ENCODE measurements around the gene RAVER2. TPM values are rescaled to one million over a fixed set of nuclear protein-coding genes. Genes with fewer than 3 reads are reported as not detected.

RAVER2 gene
- total and polyA plus RNA-seq, 2 donors (not counting 1 experiment from before 2014, with no cell fraction given), result 0.82 to 1.4 TPM

DNA sequence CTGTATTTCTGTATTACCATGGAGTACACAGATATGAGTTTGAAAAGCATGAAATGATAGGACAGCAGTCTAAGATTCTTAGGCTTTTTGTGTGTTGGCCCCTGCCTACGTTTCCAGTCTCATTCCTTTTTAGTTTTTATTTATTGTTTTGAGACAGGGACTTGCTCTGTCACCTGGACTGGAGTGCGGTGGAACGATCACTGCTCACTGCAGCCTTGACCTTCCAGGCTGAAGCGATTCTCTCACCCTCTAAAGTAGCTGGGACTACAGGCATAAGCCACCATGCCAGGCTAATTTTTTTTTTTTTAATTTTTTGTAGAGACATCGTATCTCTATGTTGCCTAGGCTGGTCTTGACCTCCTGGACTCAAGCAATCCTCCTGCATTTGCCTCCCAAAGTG lies 3.8 kb downstream of the RAVER2 start:
- no peak for TF ChIP-seq EZH2 (IDR thresholded peaks at IDR 0.05; ENCODE audit: borderline replicate concordance, insufficient read depth, low read depth, low read length, poor library complexity, severe bottlenecking)
- TF ChIP-seq, protein P1, sequence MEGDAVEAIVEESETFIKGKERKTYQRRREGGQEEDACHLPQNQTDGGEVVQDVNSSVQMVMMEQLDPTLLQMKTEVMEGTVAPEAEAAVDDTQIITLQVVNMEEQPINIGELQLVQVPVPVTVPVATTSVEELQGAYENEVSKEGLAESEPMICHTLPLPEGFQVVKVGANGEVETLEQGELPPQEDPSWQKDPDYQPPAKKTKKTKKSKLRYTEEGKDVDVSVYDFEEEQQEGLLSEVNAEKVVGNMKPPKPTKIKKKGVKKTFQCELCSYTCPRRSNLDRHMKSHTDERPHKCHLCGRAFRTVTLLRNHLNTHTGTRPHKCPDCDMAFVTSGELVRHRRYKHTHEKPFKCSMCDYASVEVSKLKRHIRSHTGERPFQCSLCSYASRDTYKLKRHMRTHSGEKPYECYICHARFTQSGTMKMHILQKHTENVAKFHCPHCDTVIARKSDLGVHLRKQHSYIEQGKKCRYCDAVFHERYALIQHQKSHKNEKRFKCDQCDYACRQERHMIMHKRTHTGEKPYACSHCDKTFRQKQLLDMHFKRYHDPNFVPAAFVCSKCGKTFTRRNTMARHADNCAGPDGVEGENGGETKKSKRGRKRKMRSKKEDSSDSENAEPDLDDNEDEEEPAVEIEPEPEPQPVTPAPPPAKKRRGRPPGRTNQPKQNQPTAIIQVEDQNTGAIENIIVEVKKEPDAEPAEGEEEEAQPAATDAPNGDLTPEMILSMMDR (IDR thresholded peaks at IDR 0.05), result no peak
- no peak overlapping the region for H3K4me3 Mint-ChIP-seq
- no peaks in the 10 kb centered on the region for H4K20me1 ChIP-seq (ENCODE audit: control insufficient read depth, insufficient read depth, low read length, poor library complexity, severe bottlenecking)
- CTCF ChIA-PET, result no interaction called here
- H3K27me3 Mint-ChIP-seq, result peaks cover 5% of the 10 kb centered on the region
- no peak overlapping the region for H3K4me3 ChIP-seq (ENCODE audit: control extremely low read depth in 1 of 5, extremely low read depth in 1 of 5, insufficient read depth in 1 of 5, low read depth in 2 of 5, low read length in 4 of 5)
- no peak for DNase-seq
- intact Hi-C loops (cut with micrococcal nuclease), result loop anchor here (10.0 kb wide), 1 partner anchor 316 kb away; no protein-coding TSS in a partner anchor
- POLR2A ChIA-PET, result no interaction called here
- no peak overlapping the region for H3K27ac ChIP-seq (ENCODE audit: low read length in 2 of 2)
- H3K79me2 ChIP-seq (ENCODE audit: control insufficient read depth, insufficient read depth, low read length), result no peaks in the 10 kb centered on the region
- no peak overlapping the region for H3K4me2 ChIP-seq (replicated peaks; ENCODE audit: low read depth, low read length, poor library complexity, severe bottlenecking)
- H3K27ac Mint-ChIP-seq, result no peak overlapping the region
- no peaks in the 10 kb centered on the region for H3K36me3 ChIP-seq (replicated peaks in 1 of 2; ENCODE audit: control extremely low read depth in 1 of 2, control insufficient read depth in 1 of 2, extremely low read depth in 1 of 2, insufficient read depth in 2 of 2, low read length in 1 of 2)
- 92% methylated on average over 4 of the region's 5 CpGs for WGBS (ENCODE audit: insufficient coverage)
- peaks cover 12 to 14% of the 10 kb centered on the region in 2 donors for H3K4me1 ChIP-seq (ENCODE audit: control insufficient read depth in 2 of 2, insufficient read depth in 2 of 2, low read length in 2 of 2)
- H3K27me3 ChIP-seq (replicated peaks in 1 of 4; ENCODE audit: control extremely low read depth in 1 of 4, control insufficient read depth in 3 of 4, insufficient read depth in 4 of 4, low read length in 3 of 4), result no peaks in the 10 kb centered on the region
- H3K9me3 ChIP-seq (ENCODE audit: control extremely low read depth in 1 of 3, control insufficient read depth in 2 of 3, insufficient read depth in 1 of 3, low read length in 2 of 3), result no peaks in the 10 kb centered on the region
- no peak for ATAC-seq (ENCODE audit: low read depth)
- H3K9me3 Mint-ChIP-seq (ENCODE audit: insufficient read depth), result no peaks in the 10 kb centered on the region
- peaks cover 16% of the 10 kb centered on the region for H3K4me1 Mint-ChIP-seq
- no peak overlapping the region for H2AFZ ChIP-seq (ENCODE audit: insufficient read depth, low read depth, low read length, poor library complexity, severe bottlenecking)
- H3K9ac ChIP-seq (ENCODE audit: low read length), result no peak overlapping the region

DNA sequence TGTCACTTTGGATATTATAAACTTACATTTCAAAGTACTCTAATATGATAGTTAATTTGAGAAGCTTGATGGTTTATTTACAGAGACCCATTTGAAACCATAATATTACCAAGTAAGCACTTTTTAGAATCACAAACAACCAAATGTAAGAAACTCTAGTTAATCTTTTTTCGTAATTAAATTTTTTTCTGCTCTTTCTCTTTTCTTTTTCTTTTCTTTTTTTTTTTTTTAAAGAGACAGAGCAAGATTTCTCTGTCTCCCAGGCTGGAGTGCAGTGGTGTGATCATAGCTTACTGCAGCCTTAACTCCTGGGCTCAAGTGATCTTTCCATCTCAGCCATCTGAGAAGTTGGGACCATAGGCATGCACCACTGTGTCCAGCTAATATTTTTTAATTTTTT lies 5.2 kb downstream of the RAVER2 start:
- H3K4me1 ChIP-seq (ENCODE audit: control insufficient read depth in 2 of 2, insufficient read depth in 2 of 2, low read length in 2 of 2), result peaks cover 7% of the 10 kb centered on the region in 2 donors
- no peak overlapping the region for H3K27ac ChIP-seq (ENCODE audit: low read length in 2 of 2)
- Mint-ChIP-seq H3K4me1 (peaks cover 10% of the 10 kb centered on the region), H3K27me3 (no peaks in the 10 kb centered on the region), H3K9me3 (ENCODE audit: insufficient read depth) (no peaks in the 10 kb centered on the region), H3K27ac (no peak overlapping the region), H3K4me3 (no peak overlapping the region)
- H3K4me2 ChIP-seq (replicated peaks; ENCODE audit: low read depth, low read length, poor library complexity, severe bottlenecking), result no peak overlapping the region
- H2AFZ ChIP-seq (ENCODE audit: insufficient read depth, low read depth, low read length, poor library complexity, severe bottlenecking), result no peak overlapping the region
- intact Hi-C loops (cut with micrococcal nuclease), result no loop called here
- H3K4me3 ChIP-seq (ENCODE audit: control extremely low read depth in 1 of 5, extremely low read depth in 1 of 5, insufficient read depth in 1 of 5, low read depth in 2 of 5, low read length in 4 of 5), result no peak overlapping the region
- POLR2A ChIA-PET, result no interaction called here
- no peak for ATAC-seq (ENCODE audit: low read depth)
- H3K79me2 ChIP-seq (ENCODE audit: control insufficient read depth, insufficient read depth, low read length), result no peaks in the 10 kb centered on the region
- CTCF ChIA-PET, result no interaction called here
- H3K27me3 ChIP-seq (replicated peaks in 1 of 4; ENCODE audit: control extremely low read depth in 1 of 4, control insufficient read depth in 3 of 4, insufficient read depth in 4 of 4, low read length in 3 of 4), result no peaks in the 10 kb centered on the region
- no peak overlapping the region for H3K9ac ChIP-seq (ENCODE audit: low read length)
- H3K36me3 ChIP-seq (replicated peaks in 1 of 2; ENCODE audit: control extremely low read depth in 1 of 2, control insufficient read depth in 1 of 2, extremely low read depth in 1 of 2, insufficient read depth in 2 of 2, low read length in 1 of 2), result no peaks in the 10 kb centered on the region
- H3K9me3 ChIP-seq (ENCODE audit: control extremely low read depth in 1 of 3, control insufficient read depth in 2 of 3, insufficient read depth in 1 of 3, low read length in 2 of 3), result no peaks in the 10 kb centered on the region
- no CpG with 5 or more reads among the region's 1 CpG for WGBS (ENCODE audit: insufficient coverage)
- no peak for DNase-seq
- no peaks in the 10 kb centered on the region for H4K20me1 ChIP-seq (ENCODE audit: control insufficient read depth, insufficient read depth, low read length, poor library complexity, severe bottlenecking)
- TF ChIP-seq, protein P1 (IDR thresholded peaks at IDR 0.05), result no peak
- TF ChIP-seq EZH2 (IDR thresholded peaks at IDR 0.05; ENCODE audit: borderline replicate concordance, insufficient read depth, low read depth, low read length, poor library complexity, severe bottlenecking), result no peak
